Panc1 (cell line): ENCODE data around the gene BANF1. TPM values are rescaled to one million over a fixed set of nuclear protein-coding genes. Genes with fewer than 3 reads are reported as not detected.

Experiments
- ATAC-seq: fragments of 200-7000 bp; cut with Tn5 transposase; 2 replicates; pipeline ENCODE4 v1.9.1; 2020; ENCODE audit warnings: mild to moderate bottlenecking, moderate library complexity
- BruUV-seq: library from RNA; stranded (reverse); fragments of 400-500 nt; replicated peaks from 2 replicates; lab custom pipeline; 2021; lab: Mats Ljungman, UMichigan
- CTCF ChIA-PET: fragments of 300-600 bp; sonication (Branson Sonifier 250); formaldehyde crosslinking; loops from one replicate; lab custom pipeline; 2022; ENCODE audit warnings: antibody characterized with exemption; lab: Charles Lee
- POLR2A ChIA-PET: fragments of 300-600 bp; sonication (Branson Sonifier 250); formaldehyde crosslinking; loops from one replicate; lab custom pipeline; 2022; ENCODE audit warnings: antibody characterized with exemption; lab: Charles Lee
- DNase-seq: peaks from one replicate; pipeline ENCODE4 v3.0.0-alpha.2; 2010; ENCODE audit warnings: low read depth, low spot score
- H3K27ac ChIP-seq: 2 replicates; pipeline ENCODE4 v1.5.1; 2011; ENCODE audit warnings: mild to moderate bottlenecking, low read length, inconsistent platforms
- H3K27me3 ChIP-seq: fragments of 200-500 bp; sonication (Bioruptor generic); 2 replicates; pipeline ENCODE4 v1.6.0; 2014; ENCODE audit warnings: low read length, inconsistent platforms; ENCODE audit not compliant: control insufficient read depth, insufficient read depth
- H3K36me3 ChIP-seq: fragments of 200-500 bp; sonication (Bioruptor generic); 2 replicates; pipeline ENCODE4 v1.5.1; 2014; ENCODE audit warnings: inconsistent platforms, mild to moderate bottlenecking, low read length, moderate library complexity; ENCODE audit not compliant: control insufficient read depth, insufficient read depth
- H3K4me1 ChIP-seq: 2 replicates; pipeline ENCODE4 v1.5.1; 2011; ENCODE audit warnings: inconsistent platforms, mild to moderate bottlenecking, low read length, moderate library complexity; ENCODE audit not compliant: control insufficient read depth, insufficient read depth
- H3K4me3 ChIP-seq, 2 experiments: 2 replicates each; pipeline ENCODE4 v1.5.1; 2011 to 2012; ENCODE audit warnings: low read depth in 2 of 2, low read length in 2 of 2, mild to moderate bottlenecking in 2 of 2, inconsistent platforms in 1 of 2, moderate library complexity in 1 of 2
- H3K9me3 ChIP-seq: fragments of 200-500 bp; sonication (Bioruptor generic); 2 replicates; pipeline ENCODE4 v1.5.1; 2014; ENCODE audit warnings: low read depth, mild to moderate bottlenecking, inconsistent platforms, low read length, moderate library complexity; ENCODE audit not compliant: control insufficient read depth, insufficient read depth
- CTCF ChIP-seq: fragments of 450-650 bp; IDR thresholded peaks from 2 replicates; pipeline ENCODE4 v1.5.1; 2017; ENCODE audit warnings: mild to moderate bottlenecking
- POLR2AphosphoS5 ChIP-seq: IDR thresholded peaks from 2 replicates; pipeline ENCODE4 v1.6.1; 2012; ENCODE audit warnings: mild to moderate bottlenecking, low read depth, low read length, moderate library complexity
- REST ChIP-seq, 2 experiments: IDR thresholded peaks; 2 replicates each; pipeline ENCODE4 v1.6.1; 2011 to 2012; ENCODE audit warnings: low read depth in 2 of 2, control low read depth in 1 of 2, low read length in 1 of 2, mild to moderate bottlenecking in 1 of 2, moderate library complexity in 1 of 2; ENCODE audit not compliant: insufficient read depth in 1 of 2
- SIN3A ChIP-seq: IDR thresholded peaks from 2 replicates; pipeline ENCODE4 v1.6.1; 2012; ENCODE audit warnings: low read depth, mild to moderate bottlenecking, low read length, moderate library complexity, borderline replicate concordance; ENCODE audit not compliant: insufficient read depth
- TCF7L2 ChIP-seq: IDR thresholded peaks from 2 replicates; pipeline ENCODE4 v1.6.1; 2011; ENCODE audit warnings: mild to moderate bottlenecking, low read depth, low read length, inconsistent platforms
- in situ Hi-C: cut with HindIII; loops from 2 replicates; pipeline ENCODE4 v1.10.0; 2016; ENCODE audit warnings: low sequenced_read_pairs, low pct_unique_long_range_greater_than_20kb
- intact Hi-C: fragments of 100-400 bp; cut with micrococcal nuclease; formaldehyde crosslinking; loops from one replicate; pipeline ENCODE4 v1.10.0; 2022; ENCODE audit not compliant: unreplicated experiment
- total RNA-seq: library from RNA; stranded (reverse); gene quantifications from one replicate; pipeline ENCODE4 v1.2.1, GENCODE V29; 2021; ENCODE audit not compliant: unreplicated experiment

BANF1 gene
- total RNA-seq, 1 experiment from 2014 or later: 494 TPM

- TF ChIP-seq CTCF (no peak), TCF7L2 (no peak), REST (IDR thresholded peaks at IDR 0.05; ENCODE audit: insufficient read depth in 1 of 2, low read depth in 2 of 2, low read length in 1 of 2) (no peak), POLR2AphosphoS5 (no peak), SIN3A (no peak)
- Histone ChIP-seq H3K36me3 (no peaks in the 10 kb centered on the region), H3K4me1 (peaks cover 3% of the 10 kb centered on the region; the same call in 1 of the 2 replicates), H3K27me3 (no peaks in the 10 kb centered on the region), H3K27ac (no peak overlapping the region), H3K4me3 (no peak overlapping the region), H3K9me3 (no peaks in the 10 kb centered on the region)
- POLR2A ChIA-PET: no interaction called here
- no TSS peak for BruUV-seq
- no peak for ATAC-seq
- DNase-seq: no peak
- in situ Hi-C loops (no loop called here), intact Hi-C loops (no loop called here)
- CTCF ChIA-PET: no interaction called here
These were observed 40.9 kb downstream of the BANF1 start for GRCh38 chr11:66042996-66043906.

GRCh38 chr11:66044757-66045156 lies 42.5 kb downstream of the BANF1 start:
- DNase-seq: no peak
- ATAC-seq: no peak; the same call in 1 of the 2 replicates

More at GRCh38 chr11:66044757-66045156, 42.5 kb downstream of the BANF1 start:
- H3K27me3 ChIP-seq: no peaks in the 10 kb centered on the region
- H3K4me1 ChIP-seq: peaks cover 3% of the 10 kb centered on the region; the same call in 1 of the 2 replicates
- no peak for TF ChIP-seq TCF7L2
- TF ChIP-seq SIN3A: no peak
- TF ChIP-seq CTCF: no peak
- no peak for TF ChIP-seq REST (IDR thresholded peaks at IDR 0.05; ENCODE audit: insufficient read depth in 1 of 2, low read depth in 2 of 2, low read length in 1 of 2)
- TF ChIP-seq POLR2AphosphoS5: no peak
- intact Hi-C loops (no loop called here), in situ Hi-C loops (no loop called here)
- H3K4me3 ChIP-seq: no peak overlapping the region
- POLR2A ChIA-PET: interaction anchor here (1.0 kb wide), 1 partner anchor 11 kb away, joined by 12 read pairs; no protein-coding TSS in a partner anchor
- no peak overlapping the region for H3K27ac ChIP-seq
- no peaks in the 10 kb centered on the region for H3K36me3 ChIP-seq
- CTCF ChIA-PET: interaction anchor here (0.5 to 2.2 kb wide), 11 partner anchors 14 to 1910 kb away, joined by 3 to 12 read pairs (median 3); partner anchors contain the start of gene FIBP
- BruUV-seq: no TSS peak
- no peaks in the 10 kb centered on the region for H3K9me3 ChIP-seq
